ENCODE measurements around the gene CRIP3. TPM values are rescaled to one million over a fixed set of nuclear protein-coding genes. Genes with fewer than 3 reads are reported as not detected.
"Not testable (repeated sequence)": the region's sequence is repeated elsewhere in the genome, so short reads cannot be mapped to it uniquely, and the experiment has no call there.

The CRIP3 gene
- total RNA-seq (10 to 100 TPM in 1 of 7 donors, 1 to 10 TPM in 6; 6.4 to 11.6 (median 7.1) TPM), polyA plus RNA-seq (10 to 100 TPM; 15.1 to 36.5 (median 35.8) TPM)
- long read RNA-seq, donor 1: 0 reads
- long read RNA-seq, donor 2: 0 reads

- DNase-seq: peak; percentile 89
- peak in 9 of 11 experiments; percentile 18 to 58 (median 44) for TF ChIP-seq CTCF (IDR thresholded peaks at IDR 0.05 in 8 of 11, conservative IDR thresholded peaks at IDR 0.05 in 3 of 11)
- TF ChIP-seq POLR2AphosphoS5 (IDR thresholded peaks at IDR 0.05): peak in 2 of 3 donors; percentile 39 to 56
- no peak for TF ChIP-seq POLR2A (IDR thresholded peaks at IDR 0.05)
- Histone ChIP-seq H3K27me3 (replicated peaks in 1 of 7) (peaks cover 0 to 23% (median 0%) of the 10 kb centered on the region in 7 donors), H3K36me3 (no peaks in the 10 kb centered on the region), H3K4me1 (peaks cover 0 to 59% (median 30%) of the 10 kb centered on the region in 6 donors), H3K4me3 (peak within 1 kb of the TSS; percentile 12 to 68 (median 30)), H3K27ac (peak within 1 kb of the TSS in 2 of 8 donors; percentile 40), H3K9me3 (no peaks in the 10 kb centered on the region)
- WGBS, 5 donors: 1 to 9% (median 6%) methylated on average over 23 to 39 of the region's 39 CpGs
- intact Hi-C loops (cut with DNase I; ENCODE audit: low total_unique reads): no loop called here
These were observed at the start of gene CRIP3 for GRCh38 chr6:43308101-43308989. Gene CRIP3 (minus strand): TSS chr6:43308826. CDS start chr6:43308792, 34 bp downstream.

- intact Hi-C loops (cut with DNase I; ENCODE audit: low total_unique reads): no loop called here
- Histone ChIP-seq H3K27ac (no peak overlapping the region), H3K4me3 (no peak overlapping the region), H3K4me1 (peaks cover 0 to 23% (median 0%) of the 10 kb centered on the region in 6 donors), H3K27me3 (replicated peaks in 1 of 7) (no peaks in the 10 kb centered on the region), H3K36me3 (peaks cover 0 to 100% (median 67%) of the 10 kb centered on the region in 6 donors), H3K9me3 (no peaks in the 10 kb centered on the region)
- 88 to 94% (median 92%) methylated on average over 2 of the region's 2 CpGs for WGBS, 5 donors
- DNase-seq: no peak
- TF ChIP-seq CTCF (IDR thresholded peaks at IDR 0.05 in 8 of 11, conservative IDR thresholded peaks at IDR 0.05 in 3 of 11) (peak in 2 of 11 experiments; percentile 7 to 28), POLR2AphosphoS5 (IDR thresholded peaks at IDR 0.05) (no peak)
These were observed 47.4 kb upstream of the CRIP3 start for GRCh38 chr6:43355862-43356590.

GRCh38 chr6:43351951-43352350 is 43.3 kb upstream of the CRIP3 start:
- 91 to 94% (median 93%) methylated on average over 5 of the region's 5 CpGs for WGBS, 5 donors

GRCh38 chr6:43347444-43347843 is 38.8 kb upstream of the CRIP3 start:
- intact Hi-C loops (cut with DNase I; ENCODE audit: low total_unique reads): no loop called here
- peaks cover 4 to 100% (median 78%) of the 10 kb centered on the region in 6 donors for H3K36me3 ChIP-seq
- H3K4me3 ChIP-seq: no peak overlapping the region
- no peaks in the 10 kb centered on the region for H3K9me3 ChIP-seq
- no peak overlapping the region for H3K27ac ChIP-seq
- 88 to 97% (median 93%) methylated on average over 3 of the region's 3 CpGs for WGBS, 5 donors
- no peak for DNase-seq
- no peaks in the 10 kb centered on the region for H3K4me1 ChIP-seq
- no peaks in the 10 kb centered on the region for H3K27me3 ChIP-seq (replicated peaks in 1 of 7)
- no peak for TF ChIP-seq CTCF (IDR thresholded peaks at IDR 0.05 in 8 of 11, conservative IDR thresholded peaks at IDR 0.05 in 3 of 11)
- TF ChIP-seq POLR2AphosphoS5 (IDR thresholded peaks at IDR 0.05): no peak
- no peak for TF ChIP-seq POLR2A (IDR thresholded peaks at IDR 0.05)

More at GRCh38 chr6:43351951-43352350, 43.3 kb upstream of the CRIP3 start:
- H3K27me3 ChIP-seq (replicated peaks in 1 of 7); H3K4me3 ChIP-seq; H3K27ac ChIP-seq; intact Hi-C loops (cut with DNase I; ENCODE audit: low total_unique reads); DNase-seq; H3K4me1 ChIP-seq; H3K9me3 ChIP-seq: not testable (repeated sequence)
- H3K36me3 ChIP-seq: peaks cover 0 to 100% (median 74%) of the 10 kb centered on the region in 6 donors
